Neutrophil (primary cell): Measurements from ENCODE around the gene MAGEB10.
"Not testable (repeated sequence)": the region's sequence is repeated elsewhere in the genome, so short reads cannot be mapped to it uniquely, and the experiment has no call there.

Source experiments
- H3K27ac ChIP-seq: fragments of 200-600 bp; sonication (generic); 2 replicates; pipeline ENCODE4 v1.5.1; 2016; ENCODE audit warnings: mild to moderate bottlenecking, moderate library complexity
- H3K27me3 ChIP-seq: fragments of 200-600 bp; sonication (generic); 2 replicates; pipeline ENCODE4 v1.6.0; 2016; ENCODE audit warnings: mild to moderate bottlenecking
- H3K36me3 ChIP-seq: fragments of 200-600 bp; sonication (generic); 2 replicates; pipeline ENCODE4 v1.5.1; 2017
- H3K4me1 ChIP-seq, 2 experiments: fragments of 200-600 bp in 1 of 2; sonication (generic) in 1 of 2; 1 replicate in 1 of 2; 2 replicates in 1 of 2; pipeline versions ENCODE4 v1.5.1 to v1.6.1; 2013 to 2016; ENCODE audit warnings: low read depth in 1 of 2, low read length in 1 of 2, mild to moderate bottlenecking in 1 of 2, moderate library complexity in 1 of 2; ENCODE audit not compliant: control insufficient read depth in 1 of 2, insufficient read depth in 1 of 2
- H3K4me3 ChIP-seq, 2 experiments: fragments of 200-600 bp in 1 of 2; sonication (generic) in 1 of 2; 1 replicate in 1 of 2; 2 replicates in 1 of 2; pipeline ENCODE4 v1.5.1; 2013 to 2016; ENCODE audit warnings: low read depth in 1 of 2, low read length in 1 of 2, mild to moderate bottlenecking in 1 of 2, moderate library complexity in 1 of 2
- H3K9me3 ChIP-seq: fragments of 200-600 bp; sonication (generic); 2 replicates; pipeline ENCODE4 v1.5.1; 2016
- CTCF ChIP-seq: fragments of 200-600 bp; sonication (generic); IDR thresholded peaks from 2 replicates; pipeline ENCODE4 v1.5.1; 2016; ENCODE audit warnings: antibody characterized with exemption

Gene MAGEB10

DNA sequence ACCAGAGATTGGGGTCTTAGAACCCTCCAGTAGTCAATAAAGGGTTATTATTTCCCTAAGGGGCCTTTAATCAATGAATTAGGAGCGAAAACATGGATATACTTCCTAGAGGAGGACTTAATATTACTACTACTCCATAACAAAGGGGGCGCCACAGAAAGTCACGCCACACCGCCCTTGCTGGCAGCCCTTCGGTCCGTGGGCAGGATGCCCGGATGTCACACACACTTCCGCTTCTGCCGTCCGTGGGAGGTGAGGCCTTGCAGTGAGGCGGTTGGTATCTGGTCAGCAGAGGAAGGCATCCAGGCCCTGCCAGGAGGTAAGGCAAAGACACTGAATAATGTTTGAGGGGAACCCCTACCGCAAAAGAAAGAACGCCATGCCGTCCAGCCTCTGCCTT is 436 bp downstream of the MAGEB10 start:
- H3K9me3 ChIP-seq, result no peaks in the 10 kb centered on the region
- H3K27ac ChIP-seq, result no peak overlapping the region
- no peaks in the 10 kb centered on the region for H3K36me3 ChIP-seq
- H3K4me1 ChIP-seq, result no peaks in the 10 kb centered on the region
- TF ChIP-seq CTCF, result no peak
- no peaks in the 10 kb centered on the region for H3K27me3 ChIP-seq
- H3K4me3 ChIP-seq, result no peak overlapping the region

DNA sequence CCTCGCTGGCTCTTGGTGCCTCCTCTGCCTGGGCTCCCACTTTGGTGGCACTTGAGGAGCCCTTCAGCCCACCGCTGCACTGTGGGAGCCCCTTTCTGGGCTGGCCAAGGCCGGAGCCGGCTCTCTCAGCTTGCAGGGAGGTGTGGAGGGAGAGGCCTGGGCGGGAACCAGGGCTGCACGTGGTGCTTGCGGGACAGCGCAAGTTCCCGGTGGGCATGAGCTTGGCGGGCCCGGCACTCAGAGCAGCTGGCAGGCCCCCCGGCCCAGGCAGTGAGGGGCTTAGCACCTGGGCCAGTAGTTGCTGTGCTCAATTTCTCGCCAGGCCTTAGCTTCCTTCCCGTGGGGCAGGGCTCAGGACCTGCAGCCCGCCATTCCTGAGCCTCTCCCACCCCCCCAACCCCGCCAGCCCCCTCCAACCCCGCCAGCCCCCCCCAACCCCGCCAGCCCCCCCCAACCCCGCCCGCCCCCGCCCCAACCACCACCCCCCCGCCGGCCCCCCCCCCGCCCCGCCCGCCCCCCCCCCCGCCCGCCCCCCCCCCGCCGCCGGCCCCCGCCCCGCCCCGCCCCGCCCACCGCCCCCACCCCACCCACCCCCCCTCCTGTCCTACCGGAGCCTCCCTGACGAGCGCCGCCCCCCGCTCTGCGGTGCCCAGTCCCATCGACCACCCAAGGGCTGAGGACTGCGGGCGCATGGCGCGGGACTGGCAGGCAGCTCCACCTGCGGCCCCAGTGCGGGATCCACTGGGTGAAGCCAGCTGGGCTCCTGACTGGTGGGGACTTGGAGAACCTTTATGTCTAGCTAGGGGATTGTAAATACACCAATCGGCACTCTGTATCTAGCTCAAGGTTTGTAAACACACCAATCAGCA is 1.4 kb downstream of the MAGEB10 start:
- H3K4me1 ChIP-seq, H3K9me3 ChIP-seq, H3K36me3 ChIP-seq, H3K4me3 ChIP-seq, H3K27me3 ChIP-seq, H3K27ac ChIP-seq: not testable (repeated sequence)

DNA sequence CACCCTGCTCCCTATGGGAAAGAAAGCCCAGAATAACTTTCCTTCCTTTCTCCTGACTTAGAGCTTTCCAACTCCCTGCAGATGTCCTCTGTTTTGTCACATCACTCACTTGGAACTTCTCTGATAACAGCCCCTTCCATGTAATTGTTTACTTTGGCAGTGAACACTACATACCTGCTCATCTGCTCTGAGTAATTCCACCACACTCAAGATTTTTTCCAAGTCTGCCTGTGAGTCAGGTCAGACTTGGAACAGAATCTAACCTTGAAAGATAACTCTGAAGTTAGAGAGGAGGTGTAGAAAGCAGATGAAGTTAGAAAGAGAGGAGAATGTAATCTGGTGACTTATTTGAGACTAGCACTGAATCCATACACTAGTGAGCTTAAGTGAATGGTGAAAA is 7.4 kb downstream of the MAGEB10 start:
- Histone ChIP-seq H3K9me3 (no peaks in the 10 kb centered on the region), H3K36me3 (no peaks in the 10 kb centered on the region), H3K27ac (no peak overlapping the region), H3K27me3 (no peaks in the 10 kb centered on the region), H3K4me1 (no peaks in the 10 kb centered on the region), H3K4me3 (no peak overlapping the region)
- TF ChIP-seq CTCF, result no peak

- no peak overlapping the region for H3K4me3 ChIP-seq
- no peaks in the 10 kb centered on the region for H3K4me1 ChIP-seq
- H3K27me3 ChIP-seq, result no peaks in the 10 kb centered on the region
- H3K36me3 ChIP-seq, result no peaks in the 10 kb centered on the region
- H3K27ac ChIP-seq, result no peak overlapping the region
- no peaks in the 10 kb centered on the region for H3K9me3 ChIP-seq
- no peak for TF ChIP-seq CTCF
Observed at GRCh38 chrX:27823812-27824211, 16.0 kb downstream of the MAGEB10 start.

DNA sequence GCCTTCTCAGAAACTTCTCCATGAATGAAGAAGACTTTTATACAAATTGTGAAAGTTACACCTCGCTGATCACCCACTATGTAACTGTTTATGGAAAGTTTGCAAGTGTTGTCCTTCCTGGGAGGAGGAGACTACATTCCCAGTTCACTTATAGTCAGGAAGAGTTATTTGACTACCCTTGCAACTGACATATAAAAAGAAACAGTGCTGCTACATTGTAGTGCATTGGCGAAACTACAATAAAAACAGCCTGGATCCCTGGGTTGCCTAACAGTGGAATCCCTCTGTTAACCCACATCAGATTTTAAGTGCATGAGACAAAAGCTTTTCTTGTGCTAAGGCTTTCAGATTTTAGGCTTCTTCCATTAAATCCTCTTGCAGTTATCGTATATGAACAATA is 30.4 kb downstream of the MAGEB10 start:
- no peaks in the 10 kb centered on the region for H3K27me3 ChIP-seq
- no peak overlapping the region for H3K27ac ChIP-seq
- H3K36me3 ChIP-seq, result no peaks in the 10 kb centered on the region
- no peaks in the 10 kb centered on the region for H3K9me3 ChIP-seq
- H3K4me3 ChIP-seq, result no peak overlapping the region
- H3K4me1 ChIP-seq, result no peaks in the 10 kb centered on the region
- no peak for TF ChIP-seq CTCF

- H3K27me3 ChIP-seq, result no peaks in the 10 kb centered on the region
- H3K36me3 ChIP-seq, result no peaks in the 10 kb centered on the region
- no peak overlapping the region for H3K4me3 ChIP-seq
- no peak overlapping the region for H3K27ac ChIP-seq
- no peak for TF ChIP-seq CTCF
- H3K4me1 ChIP-seq, result no peaks in the 10 kb centered on the region
- H3K9me3 ChIP-seq, result no peaks in the 10 kb centered on the region
Observed at GRCh38 chrX:27840881-27841280, 33.1 kb downstream of the MAGEB10 start.
